Measurements from ENCODE around the gene HLA-DPB1. TPM values are rescaled to one million over a fixed set of nuclear protein-coding genes. Genes with fewer than 3 reads are reported as not detected.

HLA-DPB1 gene
- total and polyA plus RNA-seq, 2 of the 4 experiments (the other 2 are of a cell fraction): 7.7 to 10.7 TPM

DNA sequence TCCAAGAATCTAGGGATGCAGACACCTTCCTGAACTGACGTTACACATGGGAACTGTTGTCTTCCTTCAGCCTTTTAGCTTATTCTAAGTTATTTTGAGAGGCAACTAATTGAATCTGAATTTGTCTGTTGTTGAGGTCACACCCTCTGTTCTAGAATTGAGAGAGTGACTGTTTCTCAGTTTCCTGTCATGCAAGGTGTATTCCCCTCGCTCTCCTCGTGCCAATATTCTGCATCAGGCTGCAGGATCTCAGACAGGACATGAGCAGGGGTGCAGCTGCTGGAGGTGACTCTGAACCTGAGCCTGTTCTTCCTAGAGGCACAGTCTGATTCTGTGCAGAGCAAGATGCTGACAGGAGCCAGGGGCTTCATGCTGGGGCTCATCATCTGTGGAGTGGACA, 52.5 kb downstream of the HLA-DPB1 start:
- Histone ChIP-seq H2AK5ac (ENCODE audit: low read depth, low read length) (no peak overlapping the region), H3K18ac (ENCODE audit: low read depth, low read length) (no peak overlapping the region), H3K4ac (ENCODE audit: low read depth, low read length) (no peak overlapping the region), H3K4me1 (ENCODE audit: control insufficient read depth, insufficient read depth, low read length) (no peaks in the 10 kb centered on the region), H3K56ac (ENCODE audit: extremely low read depth, insufficient read depth, low read length) (no peak overlapping the region), H3K79me1 (ENCODE audit: low read depth in 1 of 2, low read length in 2 of 2) (no peaks in the 10 kb centered on the region), H4K91ac (ENCODE audit: insufficient read depth, low read depth, low read length) (no peak overlapping the region), H2AFZ (replicated peaks; ENCODE audit: low read length, poor library complexity) (no peak overlapping the region), H4K8ac (ENCODE audit: low read depth in 2 of 2, low read length in 2 of 2) (no peak overlapping the region), H2BK15ac (ENCODE audit: low read depth, low read length) (no peak overlapping the region), H2AK9ac (replicated peaks; ENCODE audit: low read depth, low read length, poor library complexity) (no peak overlapping the region), H2BK20ac (ENCODE audit: low read depth, low read length) (no peak overlapping the region), H3K23ac (ENCODE audit: low read depth, low read length) (no peak overlapping the region), H3K27ac (ENCODE audit: insufficient read depth, low read length) (no peak overlapping the region), H3K9me1 (ENCODE audit: insufficient read depth, low read length) (no peaks in the 10 kb centered on the region), H3K9ac (ENCODE audit: low read depth, low read length) (no peak overlapping the region), H3K27me3 (ENCODE audit: control insufficient read depth, insufficient read depth, low read length) (peaks cover 38% of the 10 kb centered on the region), H4K5ac (ENCODE audit: low read depth, low read length) (no peak overlapping the region), H3K9me3 (ENCODE audit: control insufficient read depth, insufficient read depth, low read length) (peaks cover 7% of the 10 kb centered on the region), H3K14ac (replicated peaks; ENCODE audit: low read depth, low read length) (no peak overlapping the region), H3K36me3 (ENCODE audit: control insufficient read depth, insufficient read depth, low read length) (no peaks in the 10 kb centered on the region), H2BK5ac (ENCODE audit: low read depth, low read length, poor library complexity, severe bottlenecking) (no peak overlapping the region), H3K4me3 (ENCODE audit: insufficient read depth, low read depth, low read length) (no peak overlapping the region), H2BK120ac (ENCODE audit: low read depth, low read length) (no peak overlapping the region), H3K4me2 (ENCODE audit: low read depth, low read length) (no peak overlapping the region), H4K20me1 (ENCODE audit: insufficient read depth, low read length) (no peaks in the 10 kb centered on the region)
- no peak for TF ChIP-seq NFE2L2 (IDR thresholded peaks at IDR 0.05; ENCODE audit: low read depth, low read length)
- TF ChIP-seq, protein P1, sequence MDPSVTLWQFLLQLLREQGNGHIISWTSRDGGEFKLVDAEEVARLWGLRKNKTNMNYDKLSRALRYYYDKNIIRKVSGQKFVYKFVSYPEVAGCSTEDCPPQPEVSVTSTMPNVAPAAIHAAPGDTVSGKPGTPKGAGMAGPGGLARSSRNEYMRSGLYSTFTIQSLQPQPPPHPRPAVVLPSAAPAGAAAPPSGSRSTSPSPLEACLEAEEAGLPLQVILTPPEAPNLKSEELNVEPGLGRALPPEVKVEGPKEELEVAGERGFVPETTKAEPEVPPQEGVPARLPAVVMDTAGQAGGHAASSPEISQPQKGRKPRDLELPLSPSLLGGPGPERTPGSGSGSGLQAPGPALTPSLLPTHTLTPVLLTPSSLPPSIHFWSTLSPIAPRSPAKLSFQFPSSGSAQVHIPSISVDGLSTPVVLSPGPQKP (IDR thresholded peaks at IDR 0.05; ENCODE audit: borderline replicate concordance, low read depth, low read length): no peak
- no peak for TF ChIP-seq RAD21 (IDR thresholded peaks at IDR 0.05; ENCODE audit: low read length)
- dilution Hi-C loops (cut with HindIII; ENCODE audit: low sequenced_read_pairs, unreplicated experiment): no loop called here
- DNase-seq: no peak
- in situ Hi-C loops (cut with MboI; ENCODE audit: low sequenced_read_pairs): loop anchor here (10.0 kb wide), 1 partner anchor 116 kb away; no protein-coding TSS in a partner anchor
- ATAC-seq (ENCODE audit: low read depth): no peak
- ChIA-PET POLR2A (ENCODE audit: unreplicated experiment) (no interaction called here), CTCF (no interaction called here)
- 60% methylated on average over 2 of the region's 3 CpGs; no CpG with 5 or more reads in 1 of the 2 experiments for WGBS, 2 experiments (ENCODE audit: extremely low coverage in 2 of 2, insufficient read length in 1 of 2)
- BruUV-seq (replicated peaks): no TSS peak
- intact Hi-C loops (cut with micrococcal nuclease): no loop called here

All from IMR-90 (cell line).